IMR-90 (cell line): ENCODE data around the gene PTPRG. TPM values are rescaled to one million over a fixed set of nuclear protein-coding genes. Genes with fewer than 3 reads are reported as not detected.

Experiments used
- ATAC-seq: fragments of 200-7000 bp; cut with Tn5 transposase; 2 replicates; pipeline ENCODE4 v1.9.1; 2020; ENCODE audit warnings: low read depth, mild to moderate bottlenecking, moderate library complexity
- BruUV-seq: library from RNA; stranded (reverse); fragments of 400-500 nt; replicated peaks from 2 replicates; lab custom pipeline; 2021; lab: Mats Ljungman, UMichigan
- CTCF ChIA-PET: fragments of 300-600 bp; formaldehyde crosslinking; extraction: SDS; loops from one replicate; lab custom pipeline; 2021; ENCODE audit warnings: antibody characterized with exemption; lab: Yijun Ruan, JAX
- POLR2A ChIA-PET: fragments of 300-600 bp; sonication (Branson Sonifier 250); formaldehyde crosslinking; loops from one replicate; lab custom pipeline; 2022; ENCODE audit warnings: antibody characterized with exemption; ENCODE audit not compliant: unreplicated experiment; lab: Charles Lee
- DNase-seq: peaks from one replicate; pipeline ENCODE4 v3.0.0; 2013
- H2AFZ ChIP-seq: replicated peaks from 2 replicates; pipeline ENCODE3; 2013; ENCODE audit warnings: low read length, mild to moderate bottlenecking; ENCODE audit not compliant: poor library complexity
- H2AK5ac ChIP-seq: 2 replicates; pipeline ENCODE4 v1.6.1; 2013; ENCODE audit warnings: low read depth, low read length, inconsistent platforms
- H2AK9ac ChIP-seq: replicated peaks from 2 replicates; pipeline ENCODE3; 2013; ENCODE audit warnings: mild to moderate bottlenecking, low read depth, low read length, moderate library complexity; ENCODE audit not compliant: poor library complexity
- H2BK120ac ChIP-seq: 2 replicates; pipeline ENCODE4 v1.6.1; 2013; ENCODE audit warnings: low read depth, low read length, inconsistent platforms
- H2BK15ac ChIP-seq: 3 replicates; pipeline ENCODE4 v1.6.1; 2013; ENCODE audit warnings: low read depth, low read length, inconsistent platforms
- H2BK20ac ChIP-seq: 2 replicates; pipeline ENCODE4 v1.6.1; 2013; ENCODE audit warnings: low read depth, mild to moderate bottlenecking, inconsistent platforms, low read length, moderate library complexity
- H2BK5ac ChIP-seq: 2 replicates; pipeline ENCODE4 v1.6.1; 2013; ENCODE audit warnings: mild to moderate bottlenecking, low read depth, low read length, inconsistent platforms; ENCODE audit not compliant: poor library complexity, severe bottlenecking
- H3K14ac ChIP-seq: replicated peaks from 2 replicates; pipeline ENCODE4 v1.6.1; 2013; ENCODE audit warnings: low read depth, low read length, inconsistent platforms
- H3K18ac ChIP-seq: 2 replicates; pipeline ENCODE4 v1.6.1; 2013; ENCODE audit warnings: low read depth, low read length, control low read depth
- H3K23ac ChIP-seq: 2 replicates; pipeline ENCODE4 v1.6.1; 2013; ENCODE audit warnings: low read depth, low read length, inconsistent platforms
- H3K27ac ChIP-seq: 2 replicates; pipeline ENCODE4 v1.5.1; 2013; ENCODE audit warnings: mild to moderate bottlenecking, control low read depth, low read length; ENCODE audit not compliant: insufficient read depth
- H3K27me3 ChIP-seq: 2 replicates; pipeline ENCODE4 v1.6.1; 2013; ENCODE audit warnings: low read length; ENCODE audit not compliant: control insufficient read depth, insufficient read depth
- H3K36me3 ChIP-seq: 2 replicates; pipeline ENCODE4 v1.6.1; 2013; ENCODE audit warnings: low read length, mixed read lengths; ENCODE audit not compliant: control insufficient read depth, insufficient read depth
- H3K4ac ChIP-seq: 2 replicates; pipeline ENCODE4 v1.6.1; 2013; ENCODE audit warnings: low read depth, low read length, inconsistent platforms
- H3K4me1 ChIP-seq: 2 replicates; pipeline ENCODE4 v1.6.1; 2013; ENCODE audit warnings: low read length, mixed read lengths; ENCODE audit not compliant: control insufficient read depth, insufficient read depth
- H3K4me2 ChIP-seq: 2 replicates; pipeline ENCODE4 v1.6.1; 2013; ENCODE audit warnings: low read depth, mild to moderate bottlenecking, control low read depth, low read length, moderate library complexity
- H3K4me3 ChIP-seq: 2 replicates; pipeline ENCODE4 v1.5.1; 2013; ENCODE audit warnings: low read depth, mild to moderate bottlenecking, control low read depth, low read length, moderate library complexity; ENCODE audit not compliant: insufficient read depth
- H3K56ac ChIP-seq: 2 replicates; pipeline ENCODE4 v1.6.1; 2013; ENCODE audit warnings: low read length, inconsistent platforms; ENCODE audit not compliant: insufficient read depth; ENCODE audit errors: extremely low read depth
- H3K79me1 ChIP-seq, 2 experiments: 2 replicates each; pipeline ENCODE4 v1.6.1; 2013; ENCODE audit warnings: low read length in 2 of 2, inconsistent platforms in 1 of 2, low read depth in 1 of 2
- H3K9ac ChIP-seq: 2 replicates; pipeline ENCODE4 v1.6.1; 2013; ENCODE audit warnings: low read depth, low read length, control low read depth
- H3K9me1 ChIP-seq: 2 replicates; pipeline ENCODE4 v1.6.1; 2013; ENCODE audit warnings: low read length, inconsistent platforms; ENCODE audit not compliant: insufficient read depth
- H3K9me3 ChIP-seq: 2 replicates; pipeline ENCODE4 v1.6.1; 2013; ENCODE audit warnings: low read length; ENCODE audit not compliant: control insufficient read depth, insufficient read depth
- H4K20me1 ChIP-seq: 2 replicates; pipeline ENCODE4 v1.6.1; 2013; ENCODE audit warnings: low read length, inconsistent platforms; ENCODE audit not compliant: insufficient read depth
- H4K5ac ChIP-seq: 2 replicates; pipeline ENCODE4 v1.6.1; 2013; ENCODE audit warnings: mild to moderate bottlenecking, low read depth, low read length, control low read depth
- H4K8ac ChIP-seq, 2 experiments: 2 replicates each; pipeline ENCODE4 v1.6.1; 2013; ENCODE audit warnings: low read depth in 2 of 2, low read length in 2 of 2, control low read depth in 1 of 2, inconsistent platforms in 1 of 2
- H4K91ac ChIP-seq: 2 replicates; pipeline ENCODE4 v1.6.1; 2013; ENCODE audit warnings: low read depth, low read length, inconsistent platforms; ENCODE audit not compliant: insufficient read depth
- MAFK ChIP-seq: IDR thresholded peaks from 2 replicates; pipeline ENCODE4 v1.6.1; 2012; ENCODE audit warnings: low read depth, low read length, improper control_type of control experiment
- RAD21 ChIP-seq: IDR thresholded peaks from 2 replicates; pipeline ENCODE4 v1.6.1; 2012; ENCODE audit warnings: low read length, improper control_type of control experiment
- WGBS, 2 experiments: methylation state at CpG; one replicate each; pipeline versions ENCODE4 v1.1.5 to v1.1.7; 2013; ENCODE audit warnings: missing lambda C conversion rate in 2 of 2; ENCODE audit not compliant: insufficient read length in 1 of 2; ENCODE audit errors: extremely low coverage in 2 of 2; 5-methylcytosine and 5-hydroxymethylcytosine counted together
- dilution Hi-C: fragments of 300-500 bp; cut with HindIII; formaldehyde crosslinking; loops from one replicate; pipeline ENCODE4 v1.14.3; 2018; ENCODE audit warnings: low sequenced_read_pairs; ENCODE audit not compliant: unreplicated experiment
- in situ Hi-C: fragments of 300-500 bp; cut with MboI; formaldehyde crosslinking; loops from 3 replicates; pipeline ENCODE4 v1.14.3; 2019; ENCODE audit warnings: low sequenced_read_pairs, inconsistent platforms, mixed read lengths
- intact Hi-C: fragments of 100-400 bp; cut with micrococcal nuclease; formaldehyde crosslinking; loops from 2 replicates; pipeline ENCODE4 v1.10.0; 2022
- polyA plus RNA-seq, 3 experiments: library from polyadenylated mRNA; depleted of rRNA; stranded (reverse); fragments of >200 nt; gene quantifications; 2 replicates each; pipeline ENCODE4 v1.2.3, GENCODE V29; 2012; ENCODE audit warnings: low replicate concordance in 1 of 3
- total RNA-seq: library from RNA; depleted of rRNA; stranded (reverse); fragments of >200 nt; gene quantifications from 2 replicates; pipeline ENCODE4 v1.2.3, GENCODE V29; 2012

PTPRG gene
- total and polyA plus RNA-seq, 2 of the 4 experiments (the other 2 are of a cell fraction): 7.7 to 31.0 TPM

GRCh38 chr3:62241279-62241678 lies 679.9 kb downstream of the PTPRG start:
- dilution Hi-C loops (no loop called here), intact Hi-C loops (no loop called here), in situ Hi-C loops (no loop called here)
- BruUV-seq: no TSS peak
- Histone ChIP-seq H3K4me3 (no peak overlapping the region), H4K5ac (no peak overlapping the region), H3K9me1 (0 out of 2 replicates have a peak, but pooled peaks cover 2% of the 10 kb centered on the region), H3K4me2 (no peak overlapping the region), H2AK5ac (no peak overlapping the region), H2AFZ (no peak overlapping the region), H3K27ac (no peak overlapping the region), H3K23ac (no peak overlapping the region), H2BK120ac (no peak overlapping the region), H4K91ac (no peak overlapping the region), H3K9ac (no peak overlapping the region), H3K56ac (no peak overlapping the region), H3K4me1 (no peaks in the 10 kb centered on the region), H2BK15ac (no peak overlapping the region), H3K18ac (no peak overlapping the region), H2AK9ac (no peak overlapping the region), H3K9me3 (no peaks in the 10 kb centered on the region), H4K20me1 (no peaks in the 10 kb centered on the region), H3K27me3 (no peaks in the 10 kb centered on the region), H2BK20ac (no peak overlapping the region), H3K36me3 (no peaks in the 10 kb centered on the region), H4K8ac (no peak overlapping the region), H3K4ac (no peak overlapping the region), H3K79me1 (no peaks in the 10 kb centered on the region; a peak in 1 of 4 replicates), H3K14ac (no peak overlapping the region), H2BK5ac (no peak overlapping the region)
- DNase-seq (no peak), ATAC-seq (no peak)
- TF ChIP-seq MAFK (no peak), RAD21 (no peak)
- no CpG with 5 or more reads among the region's 4 CpGs for WGBS, 2 experiments
- ChIA-PET CTCF (interaction anchor here (1.7 kb wide), 1 partner anchor 12 kb away, joined by 4 read pairs; no protein-coding TSS in a partner anchor), POLR2A (no interaction called here)
